Upper lobe of left lung (tissue), 4 donors: ENCODE results near the gene ANKRD36.
"Not testable (repeated sequence)": the region's sequence is repeated elsewhere in the genome, so short reads cannot be mapped to it uniquely, and the experiment has no call there.

ENCODE experiments used
- EP300 ChIP-seq, 4 donors: sonication (generic); formaldehyde crosslinking; IDR thresholded peaks; one replicate each; pipeline ENCODE4 v1.5.1; 2017; ENCODE audit warnings: antibody characterized with exemption in 4 of 4, control low read depth in 2 of 4
- POLR2A ChIP-seq, 4 donors: fragments of 450-650 bp; IDR thresholded peaks; one replicate each; pipeline ENCODE4 v1.5.1; 2016 to 2017; ENCODE audit warnings: antibody characterized with exemption in 4 of 4, mild to moderate bottlenecking in 2 of 4
- TF ChIP-seq, protein P1 (sequence below), 6 experiments: fragments of 450-650 bp in 4 of 6; fragments of 200-600 bp in 2 of 6; sonication (generic) in 2 of 6; IDR thresholded peaks; one replicate each; pipeline ENCODE4 v1.5.1; 2016 to 2019; ENCODE audit warnings: antibody characterized with exemption in 6 of 6

DNA sequence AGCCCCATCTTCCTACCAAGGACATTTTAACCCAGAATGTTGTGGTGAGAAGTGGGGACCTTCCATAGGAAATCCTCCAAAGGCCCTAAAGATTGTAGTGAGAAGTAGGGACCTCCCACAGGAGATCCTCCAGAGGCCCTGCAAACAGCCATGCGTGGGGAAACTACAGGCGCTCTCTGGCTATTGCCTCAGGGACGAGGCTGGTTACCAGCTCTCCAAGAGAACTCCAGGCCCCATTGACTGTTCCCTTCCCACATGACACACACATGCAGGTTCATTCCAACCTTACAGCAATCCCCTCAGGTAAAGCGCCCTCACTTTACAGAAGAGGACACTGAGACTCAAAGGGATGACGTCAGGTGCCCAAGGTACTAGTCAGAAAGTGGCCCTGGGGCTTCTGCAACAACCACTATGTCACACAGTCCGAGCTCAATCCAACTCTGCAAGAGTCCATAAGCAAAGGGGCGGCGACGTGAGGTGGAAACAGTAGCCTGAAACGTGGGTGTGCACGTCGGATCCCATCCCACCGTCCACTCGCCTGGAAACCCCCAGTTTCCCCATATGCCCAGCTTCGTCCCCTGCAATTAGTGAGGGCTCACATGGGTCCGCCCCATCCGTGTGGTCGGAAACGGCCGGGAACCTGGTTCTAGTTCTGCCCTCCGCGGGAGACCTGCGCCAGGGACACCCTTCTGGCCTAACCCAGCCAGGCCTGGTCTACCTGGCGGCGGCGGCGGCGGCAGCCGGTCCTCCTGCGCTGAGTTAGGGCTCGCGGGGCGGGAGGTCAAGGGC, 18.8 kb upstream of the ANKRD36 start:
- TF ChIP-seq POLR2A, EP300 (IDR thresholded peaks at IDR 0.05): not testable (repeated sequence)
- TF ChIP-seq, protein P1, sequence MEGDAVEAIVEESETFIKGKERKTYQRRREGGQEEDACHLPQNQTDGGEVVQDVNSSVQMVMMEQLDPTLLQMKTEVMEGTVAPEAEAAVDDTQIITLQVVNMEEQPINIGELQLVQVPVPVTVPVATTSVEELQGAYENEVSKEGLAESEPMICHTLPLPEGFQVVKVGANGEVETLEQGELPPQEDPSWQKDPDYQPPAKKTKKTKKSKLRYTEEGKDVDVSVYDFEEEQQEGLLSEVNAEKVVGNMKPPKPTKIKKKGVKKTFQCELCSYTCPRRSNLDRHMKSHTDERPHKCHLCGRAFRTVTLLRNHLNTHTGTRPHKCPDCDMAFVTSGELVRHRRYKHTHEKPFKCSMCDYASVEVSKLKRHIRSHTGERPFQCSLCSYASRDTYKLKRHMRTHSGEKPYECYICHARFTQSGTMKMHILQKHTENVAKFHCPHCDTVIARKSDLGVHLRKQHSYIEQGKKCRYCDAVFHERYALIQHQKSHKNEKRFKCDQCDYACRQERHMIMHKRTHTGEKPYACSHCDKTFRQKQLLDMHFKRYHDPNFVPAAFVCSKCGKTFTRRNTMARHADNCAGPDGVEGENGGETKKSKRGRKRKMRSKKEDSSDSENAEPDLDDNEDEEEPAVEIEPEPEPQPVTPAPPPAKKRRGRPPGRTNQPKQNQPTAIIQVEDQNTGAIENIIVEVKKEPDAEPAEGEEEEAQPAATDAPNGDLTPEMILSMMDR (IDR thresholded peaks at IDR 0.05) = not testable (repeated sequence)
